H1 (cell line): ENCODE measurements around the gene KCNQ1. TPM values are rescaled to one million over a fixed set of nuclear protein-coding genes. Genes with fewer than 3 reads are reported as not detected.

Source experiments
- KDM1A ChIP-seq: fragments of 200-600, 300-600 bp; sonication (generic); IDR thresholded peaks from 2 replicates; pipeline ENCODE4 v1.7.1; 2016; ENCODE audit warnings: mild to moderate bottlenecking, low read length, borderline replicate concordance
- RNF2 ChIP-seq: fragments of 200-900, 300-1000 bp; sonication (generic); IDR thresholded peaks from 2 replicates; pipeline ENCODE4 v1.7.1; 2016; ENCODE audit warnings: borderline replicate concordance, low read depth, mild to moderate bottlenecking, antibody characterized with exemption, low read length; ENCODE audit not compliant: poor library complexity, severe bottlenecking; ENCODE audit errors: missing control alignments
- SUZ12 ChIP-seq: fragments of 200-600 bp; sonication (generic); IDR thresholded peaks from 2 replicates; pipeline ENCODE4 v1.6.1; 2012; ENCODE audit warnings: mild to moderate bottlenecking, inconsistent platforms, low read length, moderate library complexity, mixed read lengths
- TCF12 ChIP-seq: IDR thresholded peaks from 2 replicates; pipeline ENCODE4 v1.6.1; 2011; ENCODE audit warnings: low read depth, mild to moderate bottlenecking, low read length
- polyA plus RNA-seq, 7 experiments: library from polyadenylated mRNA; depleted of rRNA in 3 of 7; stranded (reverse) in 5 of 7; unstranded in 2 of 7; fragments of >200 nt in 5 of 7; fragments of 200-250 nt in 2 of 7; gene quantifications; 1 replicate in 5 of 7; 2 replicates in 1 of 7; 4 replicates in 1 of 7; pipeline versions ENCODE4 v1.2.1 to v1.2.3, GENCODE V29; 2011 to 2013; ENCODE audit warnings: missing spikeins in 2 of 7, mixed read lengths in 2 of 7
- total RNA-seq: library from RNA; stranded (reverse); fragmentation: NEBNext Ultra II Directional; extraction: Animal tissue kit (Norgen Biotek cat#: 25700); gene quantifications from 2 replicates; pipeline ENCODE4 v1.2.1, GENCODE V29; 2021
- TF ChIP-seq, protein P1 (sequence below): fragments of 300-600 bp; sonication (generic); IDR thresholded peaks from 2 replicates; pipeline ENCODE4 v1.7.1; 2012; ENCODE audit warnings: low read length, moderate library complexity, mild to moderate bottlenecking, inconsistent platforms; ENCODE audit not compliant: insufficient replicate concordance
- TF ChIP-seq, protein P2 (sequence below): IDR thresholded peaks from 2 replicates; pipeline ENCODE4 v1.6.1; 2011; ENCODE audit warnings: low read depth, mild to moderate bottlenecking, low read length; ENCODE audit not compliant: insufficient read depth

Gene KCNQ1
- total and polyA plus RNA-seq, 2 of the 8 experiments (the other 6 are each of a cell fraction or from before 2014, with no cell fraction given) = 1.9 to 2.0 TPM

DNA sequence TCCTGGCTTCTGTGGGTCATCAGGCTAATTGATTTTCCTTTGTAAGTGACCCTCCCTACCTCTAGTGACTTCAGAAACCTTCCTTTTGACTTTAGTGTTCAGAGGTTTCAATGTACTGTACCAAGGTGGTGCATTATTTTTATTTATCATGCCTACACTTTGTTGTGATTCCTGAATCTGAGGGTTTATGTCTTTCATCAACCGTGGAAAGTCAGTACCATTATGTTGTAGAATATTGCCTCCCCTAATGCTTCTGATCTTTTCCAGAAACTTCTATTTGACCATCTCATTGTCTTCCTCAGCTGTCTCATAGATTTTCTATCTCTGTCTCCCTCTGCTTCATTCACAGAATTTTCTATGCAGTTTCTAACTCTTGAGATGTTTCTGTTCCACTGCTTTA lies 149.5 kb downstream of the KCNQ1 start (continued):
- TF ChIP-seq, protein P1, sequence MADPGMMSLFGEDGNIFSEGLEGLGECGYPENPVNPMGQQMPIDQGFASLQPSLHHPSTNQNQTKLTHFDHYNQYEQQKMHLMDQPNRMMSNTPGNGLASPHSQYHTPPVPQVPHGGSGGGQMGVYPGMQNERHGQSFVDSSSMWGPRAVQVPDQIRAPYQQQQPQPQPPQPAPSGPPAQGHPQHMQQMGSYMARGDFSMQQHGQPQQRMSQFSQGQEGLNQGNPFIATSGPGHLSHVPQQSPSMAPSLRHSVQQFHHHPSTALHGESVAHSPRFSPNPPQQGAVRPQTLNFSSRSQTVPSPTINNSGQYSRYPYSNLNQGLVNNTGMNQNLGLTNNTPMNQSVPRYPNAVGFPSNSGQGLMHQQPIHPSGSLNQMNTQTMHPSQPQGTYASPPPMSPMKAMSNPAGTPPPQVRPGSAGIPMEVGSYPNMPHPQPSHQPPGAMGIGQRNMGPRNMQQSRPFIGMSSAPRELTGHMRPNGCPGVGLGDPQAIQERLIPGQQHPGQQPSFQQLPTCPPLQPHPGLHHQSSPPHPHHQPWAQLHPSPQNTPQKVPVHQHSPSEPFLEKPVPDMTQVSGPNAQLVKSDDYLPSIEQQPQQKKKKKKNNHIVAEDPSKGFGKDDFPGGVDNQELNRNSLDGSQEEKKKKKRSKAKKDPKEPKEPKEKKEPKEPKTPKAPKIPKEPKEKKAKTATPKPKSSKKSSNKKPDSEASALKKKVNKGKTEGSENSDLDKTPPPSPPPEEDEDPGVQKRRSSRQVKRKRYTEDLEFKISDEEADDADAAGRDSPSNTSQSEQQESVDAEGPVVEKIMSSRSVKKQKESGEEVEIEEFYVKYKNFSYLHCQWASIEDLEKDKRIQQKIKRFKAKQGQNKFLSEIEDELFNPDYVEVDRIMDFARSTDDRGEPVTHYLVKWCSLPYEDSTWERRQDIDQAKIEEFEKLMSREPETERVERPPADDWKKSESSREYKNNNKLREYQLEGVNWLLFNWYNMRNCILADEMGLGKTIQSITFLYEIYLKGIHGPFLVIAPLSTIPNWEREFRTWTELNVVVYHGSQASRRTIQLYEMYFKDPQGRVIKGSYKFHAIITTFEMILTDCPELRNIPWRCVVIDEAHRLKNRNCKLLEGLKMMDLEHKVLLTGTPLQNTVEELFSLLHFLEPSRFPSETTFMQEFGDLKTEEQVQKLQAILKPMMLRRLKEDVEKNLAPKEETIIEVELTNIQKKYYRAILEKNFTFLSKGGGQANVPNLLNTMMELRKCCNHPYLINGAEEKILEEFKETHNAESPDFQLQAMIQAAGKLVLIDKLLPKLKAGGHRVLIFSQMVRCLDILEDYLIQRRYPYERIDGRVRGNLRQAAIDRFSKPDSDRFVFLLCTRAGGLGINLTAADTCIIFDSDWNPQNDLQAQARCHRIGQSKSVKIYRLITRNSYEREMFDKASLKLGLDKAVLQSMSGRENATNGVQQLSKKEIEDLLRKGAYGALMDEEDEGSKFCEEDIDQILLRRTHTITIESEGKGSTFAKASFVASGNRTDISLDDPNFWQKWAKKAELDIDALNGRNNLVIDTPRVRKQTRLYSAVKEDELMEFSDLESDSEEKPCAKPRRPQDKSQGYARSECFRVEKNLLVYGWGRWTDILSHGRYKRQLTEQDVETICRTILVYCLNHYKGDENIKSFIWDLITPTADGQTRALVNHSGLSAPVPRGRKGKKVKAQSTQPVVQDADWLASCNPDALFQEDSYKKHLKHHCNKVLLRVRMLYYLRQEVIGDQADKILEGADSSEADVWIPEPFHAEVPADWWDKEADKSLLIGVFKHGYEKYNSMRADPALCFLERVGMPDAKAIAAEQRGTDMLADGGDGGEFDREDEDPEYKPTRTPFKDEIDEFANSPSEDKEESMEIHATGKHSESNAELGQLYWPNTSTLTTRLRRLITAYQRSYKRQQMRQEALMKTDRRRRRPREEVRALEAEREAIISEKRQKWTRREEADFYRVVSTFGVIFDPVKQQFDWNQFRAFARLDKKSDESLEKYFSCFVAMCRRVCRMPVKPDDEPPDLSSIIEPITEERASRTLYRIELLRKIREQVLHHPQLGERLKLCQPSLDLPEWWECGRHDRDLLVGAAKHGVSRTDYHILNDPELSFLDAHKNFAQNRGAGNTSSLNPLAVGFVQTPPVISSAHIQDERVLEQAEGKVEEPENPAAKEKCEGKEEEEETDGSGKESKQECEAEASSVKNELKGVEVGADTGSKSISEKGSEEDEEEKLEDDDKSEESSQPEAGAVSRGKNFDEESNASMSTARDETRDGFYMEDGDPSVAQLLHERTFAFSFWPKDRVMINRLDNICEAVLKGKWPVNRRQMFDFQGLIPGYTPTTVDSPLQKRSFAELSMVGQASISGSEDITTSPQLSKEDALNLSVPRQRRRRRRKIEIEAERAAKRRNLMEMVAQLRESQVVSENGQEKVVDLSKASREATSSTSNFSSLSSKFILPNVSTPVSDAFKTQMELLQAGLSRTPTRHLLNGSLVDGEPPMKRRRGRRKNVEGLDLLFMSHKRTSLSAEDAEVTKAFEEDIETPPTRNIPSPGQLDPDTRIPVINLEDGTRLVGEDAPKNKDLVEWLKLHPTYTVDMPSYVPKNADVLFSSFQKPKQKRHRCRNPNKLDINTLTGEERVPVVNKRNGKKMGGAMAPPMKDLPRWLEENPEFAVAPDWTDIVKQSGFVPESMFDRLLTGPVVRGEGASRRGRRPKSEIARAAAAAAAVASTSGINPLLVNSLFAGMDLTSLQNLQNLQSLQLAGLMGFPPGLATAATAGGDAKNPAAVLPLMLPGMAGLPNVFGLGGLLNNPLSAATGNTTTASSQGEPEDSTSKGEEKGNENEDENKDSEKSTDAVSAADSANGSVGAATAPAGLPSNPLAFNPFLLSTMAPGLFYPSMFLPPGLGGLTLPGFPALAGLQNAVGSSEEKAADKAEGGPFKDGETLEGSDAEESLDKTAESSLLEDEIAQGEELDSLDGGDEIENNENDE = no peak
- no peak for TF ChIP-seq SUZ12
- no peak for TF ChIP-seq KDM1A
- no peak for TF ChIP-seq RNF2
- TF ChIP-seq, protein P2, sequence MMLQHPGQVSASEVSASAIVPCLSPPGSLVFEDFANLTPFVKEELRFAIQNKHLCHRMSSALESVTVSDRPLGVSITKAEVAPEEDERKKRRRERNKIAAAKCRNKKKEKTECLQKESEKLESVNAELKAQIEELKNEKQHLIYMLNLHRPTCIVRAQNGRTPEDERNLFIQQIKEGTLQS = no peak
- no peak for TF ChIP-seq TCF12
